PC-3 (cell line): ENCODE results near the gene ENDOV. TPM values are rescaled to one million over a fixed set of nuclear protein-coding genes. Genes with fewer than 3 reads are reported as not detected.

Experiments used
- ATAC-seq: fragments of 200-7000 bp; cut with Tn5 transposase; 2 replicates; pipeline ENCODE4 v1.9.1; 2020; ENCODE audit warnings: mild to moderate bottlenecking, moderate library complexity
- BruUV-seq: library from RNA; stranded (reverse); fragments of 400-500 nt; replicated peaks from 2 replicates; lab custom pipeline; 2021; lab: Mats Ljungman, UMichigan
- CTCF ChIA-PET: fragments of 300-600 bp; sonication (Branson Sonifier 250); formaldehyde crosslinking; loops from one replicate; lab custom pipeline; 2022; ENCODE audit warnings: antibody characterized with exemption; lab: Charles Lee
- POLR2A ChIA-PET: fragments of 300-600 bp; sonication (Branson Sonifier 250); formaldehyde crosslinking; loops from one replicate; lab custom pipeline; 2022; ENCODE audit warnings: antibody characterized with exemption; ENCODE audit not compliant: unreplicated experiment; lab: Charles Lee
- DNase-seq: peaks from one replicate; pipeline ENCODE4 v3.0.0-alpha.2; 2015
- H2AFZ ChIP-seq: fragments of 300-600 bp; sonication (generic); 2 replicates; pipeline ENCODE4 v1.6.0; 2016; ENCODE audit warnings: antibody characterized with exemption, low read length
- H3F3A ChIP-seq: fragments of 300-600 bp; sonication (generic); one replicate; pipeline ENCODE4 v1.6.0; 2017; ENCODE audit warnings: antibody characterized with exemption, low read length, control low read depth, mild to moderate bottlenecking; ENCODE audit not compliant: unreplicated experiment
- H3K27ac ChIP-seq: fragments of 300-600 bp; sonication (generic); 2 replicates; pipeline ENCODE4 v1.5.1; 2016; ENCODE audit warnings: mild to moderate bottlenecking, low read length
- H3K27me3 ChIP-seq: fragments of 300-600 bp; sonication (generic); 2 replicates; pipeline ENCODE4 v1.6.1; 2016; ENCODE audit warnings: low read length, mixed read lengths
- H3K36me3 ChIP-seq: fragments of 300-600 bp; sonication (generic); 2 replicates; pipeline ENCODE4 v1.6.1; 2016; ENCODE audit warnings: low read depth, mixed run types, low read length, mixed read lengths
- H3K4me1 ChIP-seq: fragments of 300-600 bp; sonication (generic); 2 replicates; pipeline ENCODE4 v1.5.1; 2016; ENCODE audit warnings: low read length; ENCODE audit not compliant: insufficient read depth
- H3K4me2 ChIP-seq: fragments of 300-600 bp; sonication (generic); 2 replicates; pipeline ENCODE4 v1.6.0; 2016; ENCODE audit warnings: low read length
- H3K4me3 ChIP-seq: fragments of 300-600 bp; sonication (generic); 2 replicates; pipeline ENCODE4 v1.5.1; 2016; ENCODE audit warnings: mild to moderate bottlenecking, low read length, mixed read lengths
- H3K79me2 ChIP-seq: fragments of 300-600 bp; sonication (generic); 2 replicates; pipeline ENCODE4 v1.6.1; 2017; ENCODE audit warnings: low read length, mixed read lengths
- H3K9ac ChIP-seq: fragments of 300-600 bp; sonication (generic); 2 replicates; pipeline ENCODE4 v1.6.0; 2016; ENCODE audit warnings: mild to moderate bottlenecking, low read length
- H3K9me2 ChIP-seq: fragments of 300-600 bp; sonication (generic); replicated peaks from 2 replicates; pipeline ENCODE4 v1.6.1; 2016; ENCODE audit warnings: mixed run types, low read length, mixed read lengths
- H3K9me3 ChIP-seq: fragments of 300-600 bp; sonication (generic); 2 replicates; pipeline ENCODE4 v1.6.1; 2016; ENCODE audit warnings: low read length, mixed read lengths
- H4K20me1 ChIP-seq: fragments of 300-600 bp; sonication (generic); 2 replicates; pipeline ENCODE4 v1.6.1; 2016; ENCODE audit warnings: low read length, mixed read lengths
- EZH2 ChIP-seq: fragments of 300-600 bp; sonication (generic); IDR thresholded peaks from one replicate; pipeline ENCODE4 v1.6.1; 2017; ENCODE audit warnings: antibody characterized with exemption, mild to moderate bottlenecking, low read length; ENCODE audit not compliant: unreplicated experiment
- EZH2phosphoT487 ChIP-seq: fragments of 300-600 bp; sonication (generic); IDR thresholded peaks from 2 replicates; pipeline ENCODE4 v1.6.1; 2018; ENCODE audit warnings: mild to moderate bottlenecking, antibody characterized with exemption, low read length, borderline replicate concordance
- intact Hi-C: fragments of 100-400 bp; cut with micrococcal nuclease; formaldehyde crosslinking; loops from 2 replicates; pipeline ENCODE4 v1.9.0; 2023
- total RNA-seq: library from RNA; depleted of rRNA; stranded (reverse); fragments of >200 nt; gene quantifications from 2 replicates; pipeline ENCODE4 v1.2.3, GENCODE V29; 2014
- TF ChIP-seq, protein P1 (sequence below): fragments of 300-600 bp; sonication (generic); conservative IDR thresholded peaks from 2 replicates; pipeline ENCODE4 v1.5.1; 2017; ENCODE audit warnings: antibody characterized with exemption, low read depth, mild to moderate bottlenecking, low read length

The ENDOV gene
- total RNA-seq, 1 experiment from 2014 or later = 57.9 TPM

DNA sequence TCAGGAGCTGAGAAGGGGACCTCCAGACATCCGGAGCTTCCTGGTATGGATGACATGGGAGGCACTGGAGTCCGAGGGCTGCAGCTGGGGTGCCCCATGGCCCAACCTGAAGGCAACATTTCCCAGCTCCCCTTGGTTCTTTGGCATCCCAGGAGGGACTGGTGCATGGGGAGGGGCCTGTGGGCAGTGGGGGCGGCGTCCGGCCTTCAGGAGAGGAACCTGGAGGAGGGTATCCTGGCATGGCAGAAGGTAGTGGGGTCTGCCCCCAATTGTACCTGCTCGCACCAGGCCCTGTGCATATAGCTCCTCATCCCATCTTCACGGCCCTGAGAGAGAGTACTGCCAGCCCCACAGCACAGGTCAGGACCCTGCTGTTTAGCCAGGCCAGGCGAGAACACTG is 49.5 kb downstream of the ENDOV start:
- no peak overlapping the region for H3K27ac ChIP-seq
- no peaks in the 10 kb centered on the region for H4K20me1 ChIP-seq
- no peaks in the 10 kb centered on the region for H3K36me3 ChIP-seq
- no peak overlapping the region for H3K4me2 ChIP-seq
- H3K79me2 ChIP-seq = no peaks in the 10 kb centered on the region
- H3K4me1 ChIP-seq = no peaks in the 10 kb centered on the region
- ChIA-PET POLR2A (no interaction called here), CTCF (no interaction called here)
- no peaks in the 10 kb centered on the region for H3K9me3 ChIP-seq
- H3K4me3 ChIP-seq = no peak overlapping the region
- DNase-seq (no peak), ATAC-seq (no peak)
- intact Hi-C loops = no loop called here
- peaks cover 38% of the 10 kb centered on the region for H3K27me3 ChIP-seq
- no TSS peak for BruUV-seq
- H3K9me2 ChIP-seq = no peaks in the 10 kb centered on the region
- no peak overlapping the region for H3K9ac ChIP-seq
- no peak overlapping the region for H2AFZ ChIP-seq
- H3F3A ChIP-seq = no peaks in the 10 kb centered on the region
- TF ChIP-seq EZH2phosphoT487 (no peak), EZH2 (no peak)
- TF ChIP-seq, protein P1, sequence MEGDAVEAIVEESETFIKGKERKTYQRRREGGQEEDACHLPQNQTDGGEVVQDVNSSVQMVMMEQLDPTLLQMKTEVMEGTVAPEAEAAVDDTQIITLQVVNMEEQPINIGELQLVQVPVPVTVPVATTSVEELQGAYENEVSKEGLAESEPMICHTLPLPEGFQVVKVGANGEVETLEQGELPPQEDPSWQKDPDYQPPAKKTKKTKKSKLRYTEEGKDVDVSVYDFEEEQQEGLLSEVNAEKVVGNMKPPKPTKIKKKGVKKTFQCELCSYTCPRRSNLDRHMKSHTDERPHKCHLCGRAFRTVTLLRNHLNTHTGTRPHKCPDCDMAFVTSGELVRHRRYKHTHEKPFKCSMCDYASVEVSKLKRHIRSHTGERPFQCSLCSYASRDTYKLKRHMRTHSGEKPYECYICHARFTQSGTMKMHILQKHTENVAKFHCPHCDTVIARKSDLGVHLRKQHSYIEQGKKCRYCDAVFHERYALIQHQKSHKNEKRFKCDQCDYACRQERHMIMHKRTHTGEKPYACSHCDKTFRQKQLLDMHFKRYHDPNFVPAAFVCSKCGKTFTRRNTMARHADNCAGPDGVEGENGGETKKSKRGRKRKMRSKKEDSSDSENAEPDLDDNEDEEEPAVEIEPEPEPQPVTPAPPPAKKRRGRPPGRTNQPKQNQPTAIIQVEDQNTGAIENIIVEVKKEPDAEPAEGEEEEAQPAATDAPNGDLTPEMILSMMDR = no peak

DNA sequence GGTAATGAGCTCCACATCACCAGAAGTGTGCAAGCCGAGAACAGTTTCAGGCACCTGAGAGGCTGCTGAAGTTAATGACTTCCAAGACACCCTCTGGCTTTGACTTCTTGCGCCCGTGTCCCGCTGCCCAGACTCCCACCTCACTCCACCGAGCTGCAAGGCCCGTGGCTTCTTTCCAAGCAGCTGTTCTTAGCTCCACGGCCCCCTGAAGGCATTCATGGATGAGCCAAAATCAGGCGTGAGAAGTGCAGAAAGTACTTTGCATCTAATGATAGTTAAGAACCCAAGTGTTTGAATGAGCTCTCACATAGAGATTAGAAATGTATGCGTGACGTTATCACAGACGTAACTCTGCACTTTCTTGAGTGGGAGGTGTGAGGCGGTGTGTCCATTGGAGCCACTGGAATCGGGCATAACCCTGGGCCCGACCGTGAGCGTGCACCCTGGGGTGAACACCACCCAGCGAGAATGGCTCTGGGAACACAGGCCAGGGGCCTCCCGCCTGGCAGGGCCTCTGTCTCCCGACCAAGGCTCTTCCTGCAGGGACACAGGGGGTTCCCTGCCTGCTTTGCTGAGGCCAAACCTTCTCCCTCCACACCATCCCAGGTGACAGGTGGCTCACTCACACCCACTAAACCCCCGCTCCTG is 50.5 kb downstream of the ENDOV start:
- DNase-seq (no peak), ATAC-seq (no peak)
- Histone ChIP-seq H3K27me3 (peaks cover 41% of the 10 kb centered on the region), H3F3A (no peaks in the 10 kb centered on the region), H3K27ac (no peak overlapping the region), H3K9me2 (no peaks in the 10 kb centered on the region), H3K9me3 (no peaks in the 10 kb centered on the region), H3K4me1 (no peaks in the 10 kb centered on the region), H3K9ac (no peak overlapping the region), H3K79me2 (no peaks in the 10 kb centered on the region), H3K4me3 (no peak overlapping the region), H3K4me2 (no peak overlapping the region), H4K20me1 (no peaks in the 10 kb centered on the region), H2AFZ (no peak overlapping the region), H3K36me3 (no peaks in the 10 kb centered on the region)
- no TSS peak for BruUV-seq
- POLR2A ChIA-PET = no interaction called here
- TF ChIP-seq EZH2 (no peak), EZH2phosphoT487 (no peak)
- TF ChIP-seq, protein P1 = no peak
- intact Hi-C loops = no loop called here
- CTCF ChIA-PET = no interaction called here

DNA sequence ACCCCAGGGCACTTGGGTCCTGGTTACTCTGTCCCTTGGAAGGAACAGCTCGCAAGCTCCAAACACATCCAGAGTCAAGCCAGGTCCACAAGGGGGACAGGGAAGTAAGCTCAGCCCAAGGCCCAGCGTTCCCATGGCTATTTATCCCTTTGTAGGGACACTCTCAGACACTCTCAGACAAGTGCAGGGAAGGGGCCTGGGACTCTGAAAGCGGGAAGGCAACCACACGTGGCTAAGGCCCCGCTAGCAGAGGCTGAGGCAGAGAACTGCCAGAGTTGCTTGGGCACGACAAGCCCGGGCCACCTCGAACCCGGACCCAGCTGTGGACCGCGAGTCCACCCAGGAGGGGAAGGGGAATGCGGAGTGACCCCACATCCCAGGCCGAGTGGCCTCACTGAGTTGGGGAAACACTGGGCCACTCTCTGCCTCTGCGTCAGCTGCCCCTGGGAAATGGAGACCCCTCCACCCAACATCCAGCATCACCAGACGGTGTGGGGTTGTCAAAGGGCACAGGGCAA is 51.3 kb downstream of the ENDOV start:
- Histone ChIP-seq H3K9me3 (no peaks in the 10 kb centered on the region), H3K27me3 (peaks cover 41% of the 10 kb centered on the region), H3K4me3 (no peak overlapping the region), H3K9ac (no peak overlapping the region), H3F3A (no peaks in the 10 kb centered on the region), H3K9me2 (no peaks in the 10 kb centered on the region), H3K79me2 (no peaks in the 10 kb centered on the region), H3K27ac (no peak overlapping the region), H4K20me1 (no peaks in the 10 kb centered on the region), H3K36me3 (no peaks in the 10 kb centered on the region), H3K4me2 (no peak overlapping the region), H3K4me1 (no peaks in the 10 kb centered on the region), H2AFZ (no peak overlapping the region)
- POLR2A ChIA-PET = no interaction called here
- intact Hi-C loops = no loop called here
- CTCF ChIA-PET = no interaction called here
- ATAC-seq (no peak), DNase-seq (no peak)
- BruUV-seq = no TSS peak
- TF ChIP-seq EZH2phosphoT487 (no peak), EZH2 (no peak)
- TF ChIP-seq, protein P1 = no peak
